ENCODE measurements around the gene REXO1. TPM values are rescaled to one million over a fixed set of nuclear protein-coding genes. Genes with fewer than 3 reads are reported as not detected.

Gene REXO1
- total and polyA plus RNA-seq, 2 donors (not counting 3 experiments of a cell fraction or from before 2014, with no cell fraction given): 41.1 to 56.9 TPM

DNA sequence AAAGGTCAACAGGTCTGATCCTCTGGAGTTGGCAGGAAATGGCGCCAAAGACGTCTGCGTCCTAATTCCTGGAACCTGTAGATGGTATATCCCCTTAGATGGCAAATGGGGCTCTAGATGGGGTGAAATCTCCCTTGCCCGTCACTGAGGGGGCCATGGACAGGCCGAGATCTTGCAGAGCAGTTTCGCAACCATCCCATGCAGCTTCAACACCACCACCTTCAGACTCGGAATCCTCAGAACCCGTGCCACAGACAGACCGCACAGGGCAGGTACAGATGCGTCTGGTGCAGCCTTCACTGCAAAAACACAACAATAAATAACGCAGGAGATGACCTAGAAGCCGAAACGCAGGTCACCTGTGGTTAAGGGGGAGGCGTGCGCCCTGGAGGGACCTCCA lies 17.7 kb downstream of the REXO1 start:
- dilution Hi-C loops (cut with MboI; ENCODE audit: extremely low pct_ligation_motif_present, low sequenced_read_pairs): no loop called here
- no peak overlapping the region for H2AFZ ChIP-seq (ENCODE audit: low read depth, low read length)
- peaks cover 0 to 8% of the 10 kb centered on the region in 2 experiments for H3K36me3 ChIP-seq (ENCODE audit: control insufficient read depth in 2 of 2, extremely low read depth in 1 of 2, insufficient read depth in 2 of 2, low read length in 2 of 2)
- no peaks in the 10 kb centered on the region for H3K27me3 ChIP-seq (ENCODE audit: control insufficient read depth in 2 of 2, insufficient read depth in 2 of 2, low read length in 2 of 2)
- intact Hi-C loops (cut with micrococcal nuclease): no loop called here
- no TSS peak for BruUV-seq (replicated peaks)
- H3K9me1 ChIP-seq (replicated peaks; ENCODE audit: control insufficient read depth, extremely low read depth, insufficient read depth, low read length): no peaks in the 10 kb centered on the region
- H3K4me1 ChIP-seq (ENCODE audit: control insufficient read depth, extremely low read depth, insufficient read depth, low read length): no peaks in the 10 kb centered on the region
- TF ChIP-seq EZH2 (IDR thresholded peaks at IDR 0.05; ENCODE audit: borderline replicate concordance, low read depth, low read length, severe bottlenecking) (no peak), FOS (IDR thresholded peaks at IDR 0.05; ENCODE audit: borderline replicate concordance, insufficient read depth, low read length) (no peak)
- POLR2A ChIA-PET: no interaction called here
- FAIRE-seq: no peak
- no peak overlapping the region for H3K4me2 ChIP-seq (ENCODE audit: insufficient read depth, low read length)
- no peak overlapping the region for H3K27ac ChIP-seq (ENCODE audit: insufficient read depth, low read depth, low read length)
- no peak overlapping the region for H3K4me3 ChIP-seq (replicated peaks in 1 of 3; ENCODE audit: insufficient read depth in 1 of 3, low read depth in 1 of 3, low read length in 3 of 3)
- no peaks in the 10 kb centered on the region for H4K20me1 ChIP-seq (replicated peaks; ENCODE audit: control insufficient read depth, extremely low read depth, insufficient read depth, low read length)
- H3K79me2 ChIP-seq (ENCODE audit: control insufficient read depth, insufficient read depth, low read length): peaks cover 40% of the 10 kb centered on the region
- no peak for DNase-seq (ENCODE audit: low read depth, low spot score)
- CTCF ChIA-PET: interaction anchor here (1.3 to 1.8 kb wide), 2 partner anchors 158 to 285 kb away, joined by 3 to 4 read pairs; no protein-coding TSS in a partner anchor
- no peaks in the 10 kb centered on the region for H3K9me3 ChIP-seq (replicated peaks; ENCODE audit: control insufficient read depth, insufficient read depth, low read length)
- no peak overlapping the region for H3K9ac ChIP-seq (replicated peaks; ENCODE audit: extremely low read depth, insufficient read depth, low read length)

GRCh38 chr19:1829958-1830357 lies 18.3 kb downstream of the REXO1 start:
- CTCF ChIA-PET: interaction anchor here (1.3 to 4.6 kb wide), 3 partner anchors 11 to 284 kb away, joined by 3 to 83 read pairs (median 4); no protein-coding TSS in a partner anchor
- TF ChIP-seq POLR2A (IDR thresholded peaks at IDR 0.05; ENCODE audit: low read depth, low read length): no peak
- no peak for TF ChIP-seq MYC (IDR thresholded peaks at IDR 0.05; ENCODE audit: low read depth, low read length)
- TF ChIP-seq FOS (IDR thresholded peaks at IDR 0.05; ENCODE audit: borderline replicate concordance, insufficient read depth, low read length): no peak
- TF ChIP-seq EZH2 (IDR thresholded peaks at IDR 0.05; ENCODE audit: borderline replicate concordance, low read depth, low read length, severe bottlenecking): no peak
- TF ChIP-seq CTCF (IDR thresholded peaks at IDR 0.05; ENCODE audit: extremely low read depth in 1 of 2, insufficient read depth in 1 of 2, low read depth in 1 of 2, low read length in 2 of 2): no peak
- TF ChIP-seq JUN (IDR thresholded peaks at IDR 0.05; ENCODE audit: borderline replicate concordance, insufficient read depth, insufficient read length, low read depth): no peak
- TF ChIP-seq MAX (IDR thresholded peaks at IDR 0.05; ENCODE audit: insufficient read depth, insufficient read length): no peak
- no peak for TF ChIP-seq POLR2AphosphoS5 (IDR thresholded peaks at IDR 0.05; ENCODE audit: insufficient read depth, low read depth, low read length)
- TF ChIP-seq GATA2 (IDR thresholded peaks at IDR 0.05; ENCODE audit: insufficient read depth, insufficient read length, low read depth, low read length): no peak
- POLR2A ChIA-PET: no interaction called here
- H3K36me3 ChIP-seq (ENCODE audit: control insufficient read depth in 2 of 2, extremely low read depth in 1 of 2, insufficient read depth in 2 of 2, low read length in 2 of 2): peaks cover 0 to 8% of the 10 kb centered on the region in 2 experiments
- H3K4me1 ChIP-seq (ENCODE audit: control insufficient read depth, extremely low read depth, insufficient read depth, low read length): no peaks in the 10 kb centered on the region
- H3K79me2 ChIP-seq (ENCODE audit: control insufficient read depth, insufficient read depth, low read length): peaks cover 34% of the 10 kb centered on the region
- no peak overlapping the region for H3K4me2 ChIP-seq (ENCODE audit: insufficient read depth, low read length)
- H3K27me3 ChIP-seq (ENCODE audit: control insufficient read depth in 2 of 2, insufficient read depth in 2 of 2, low read length in 2 of 2): no peaks in the 10 kb centered on the region
- DNase-seq (ENCODE audit: low read depth, low spot score) (no peak), FAIRE-seq (no peak)
- dilution Hi-C loops (cut with MboI; ENCODE audit: extremely low pct_ligation_motif_present, low sequenced_read_pairs) (no loop called here), intact Hi-C loops (cut with micrococcal nuclease) (loop anchor here (5.0 kb wide), 1 partner anchor 43 kb away; no protein-coding TSS in a partner anchor)
- H2AFZ ChIP-seq (ENCODE audit: low read depth, low read length): no peak overlapping the region
- H4K20me1 ChIP-seq (replicated peaks; ENCODE audit: control insufficient read depth, extremely low read depth, insufficient read depth, low read length): no peaks in the 10 kb centered on the region
- no peak overlapping the region for H3K9ac ChIP-seq (replicated peaks; ENCODE audit: extremely low read depth, insufficient read depth, low read length)
- H3K9me3 ChIP-seq (replicated peaks; ENCODE audit: control insufficient read depth, insufficient read depth, low read length): no peaks in the 10 kb centered on the region
- no TSS peak for BruUV-seq (replicated peaks)
- no peak overlapping the region for H3K27ac ChIP-seq (ENCODE audit: insufficient read depth, low read depth, low read length)
- H3K9me1 ChIP-seq (replicated peaks; ENCODE audit: control insufficient read depth, extremely low read depth, insufficient read depth, low read length): no peaks in the 10 kb centered on the region
- no peak overlapping the region for H3K4me3 ChIP-seq (replicated peaks in 1 of 3; ENCODE audit: insufficient read depth in 1 of 3, low read depth in 1 of 3, low read length in 3 of 3)

All from endothelial cell of umbilical vein (primary cell).